ENCODE results near the gene UBE2J2. TPM values are rescaled to one million over a fixed set of nuclear protein-coding genes. Genes with fewer than 3 reads are reported as not detected.

The UBE2J2 gene
- total and polyA plus RNA-seq, 11 donors, result 23.3 to 53.6 (median 34.7) TPM

DNA sequence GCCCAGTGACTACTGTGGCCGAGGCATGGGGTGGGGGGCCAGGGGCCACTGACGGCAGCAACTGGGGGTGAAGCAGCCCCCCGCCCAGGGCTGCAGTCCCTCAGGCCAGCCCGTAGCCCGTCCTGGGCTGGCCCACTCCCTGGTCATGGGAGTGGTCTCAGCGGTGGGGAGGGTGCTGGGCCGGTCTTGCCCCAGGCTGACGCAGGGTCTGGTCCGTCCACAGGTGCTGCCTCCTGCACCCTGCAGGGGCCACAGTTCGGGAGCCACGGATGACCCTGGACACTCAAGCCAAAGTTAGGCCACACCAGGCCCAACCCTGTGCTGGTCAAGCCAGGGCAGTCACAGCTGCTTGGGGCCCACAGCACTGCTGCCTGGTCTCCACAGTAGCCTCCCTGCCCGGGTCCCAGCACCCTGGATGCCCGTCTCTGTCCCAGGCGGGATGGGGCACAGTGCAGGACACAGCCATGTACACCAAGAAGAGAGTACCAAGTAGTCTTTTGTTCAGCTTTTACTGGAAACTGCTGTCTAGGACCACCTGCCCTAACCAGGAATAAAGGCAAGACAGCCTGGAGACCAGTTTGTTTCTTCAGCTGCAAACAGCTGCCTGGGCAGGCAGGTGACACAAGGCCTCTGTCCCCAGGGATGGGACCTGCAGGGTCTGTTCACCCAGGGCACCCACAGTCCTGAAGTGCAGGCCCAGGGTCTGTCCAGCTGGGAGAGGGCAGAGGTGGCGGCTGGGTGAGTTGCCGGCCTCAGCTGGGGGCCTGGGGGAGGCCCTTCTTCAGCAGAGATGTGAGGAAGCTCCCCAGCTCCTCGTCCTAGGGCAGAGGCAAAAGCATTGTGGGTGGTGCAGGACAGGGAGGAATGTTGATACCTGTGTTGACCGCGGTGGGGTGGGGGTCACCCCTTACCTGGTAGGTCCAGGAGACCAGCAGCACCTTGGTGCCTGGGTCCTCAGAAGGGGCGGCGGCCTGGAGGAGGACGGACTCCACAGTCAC is 37.8 kb upstream of the UBE2J2 start:
- intact Hi-C loops (cut with DNase I), result no loop called here

DNA sequence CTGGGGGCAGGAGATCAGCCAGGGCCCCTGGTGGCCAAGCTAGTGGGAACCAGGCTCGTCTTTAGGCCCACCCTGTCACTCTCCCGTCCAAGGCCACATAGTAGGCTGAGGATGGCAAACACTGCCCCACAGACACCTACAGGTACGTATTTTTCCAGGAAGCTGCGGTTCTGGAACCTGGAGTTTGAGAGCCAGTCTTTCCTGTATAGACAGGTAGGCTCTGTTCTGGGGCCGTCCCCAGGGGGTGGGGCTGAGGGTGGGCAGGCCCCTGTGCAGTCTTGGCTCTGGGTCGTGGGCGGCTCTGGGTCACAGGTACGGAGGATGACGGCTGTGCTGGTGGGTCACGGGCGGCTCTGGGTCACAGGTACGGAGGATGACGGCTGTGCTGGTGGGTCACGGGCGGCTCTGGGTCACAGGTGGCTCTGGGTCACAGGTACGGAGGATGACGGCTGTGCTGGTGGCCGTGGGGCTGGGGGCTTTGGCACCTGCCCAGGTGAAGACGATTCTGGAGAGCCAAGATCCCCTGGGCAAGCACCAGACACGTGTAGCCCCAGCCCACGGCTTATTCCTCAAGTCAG is 36.9 kb upstream of the UBE2J2 start:
- no peak overlapping the region for H3K4me3 ChIP-seq
- intact Hi-C loops (cut with DNase I), result no loop called here
- no peaks in the 10 kb centered on the region for H3K27me3 ChIP-seq
- DNase-seq, result no peak
- 85 to 91% (median 89%) methylated on average over 18 to 21 of the region's 21 CpGs for WGBS, 4 donors
- H3K36me3 ChIP-seq, result peaks cover 0 to 56% (median 49%) of the 10 kb centered on the region in 9 donors
- TF ChIP-seq POLR2A (IDR thresholded peaks at IDR 0.05), result no peak
- TF ChIP-seq, protein P1, sequence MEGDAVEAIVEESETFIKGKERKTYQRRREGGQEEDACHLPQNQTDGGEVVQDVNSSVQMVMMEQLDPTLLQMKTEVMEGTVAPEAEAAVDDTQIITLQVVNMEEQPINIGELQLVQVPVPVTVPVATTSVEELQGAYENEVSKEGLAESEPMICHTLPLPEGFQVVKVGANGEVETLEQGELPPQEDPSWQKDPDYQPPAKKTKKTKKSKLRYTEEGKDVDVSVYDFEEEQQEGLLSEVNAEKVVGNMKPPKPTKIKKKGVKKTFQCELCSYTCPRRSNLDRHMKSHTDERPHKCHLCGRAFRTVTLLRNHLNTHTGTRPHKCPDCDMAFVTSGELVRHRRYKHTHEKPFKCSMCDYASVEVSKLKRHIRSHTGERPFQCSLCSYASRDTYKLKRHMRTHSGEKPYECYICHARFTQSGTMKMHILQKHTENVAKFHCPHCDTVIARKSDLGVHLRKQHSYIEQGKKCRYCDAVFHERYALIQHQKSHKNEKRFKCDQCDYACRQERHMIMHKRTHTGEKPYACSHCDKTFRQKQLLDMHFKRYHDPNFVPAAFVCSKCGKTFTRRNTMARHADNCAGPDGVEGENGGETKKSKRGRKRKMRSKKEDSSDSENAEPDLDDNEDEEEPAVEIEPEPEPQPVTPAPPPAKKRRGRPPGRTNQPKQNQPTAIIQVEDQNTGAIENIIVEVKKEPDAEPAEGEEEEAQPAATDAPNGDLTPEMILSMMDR (IDR thresholded peaks at IDR 0.05), result no peak
- peak overlapping the region in 1 of 12 donors; percentile 96 for H3K27ac ChIP-seq
- peaks cover 12 to 36% (median 28%) of the 10 kb centered on the region in 12 donors for H3K4me1 ChIP-seq
- ATAC-seq, result no peak
- H3K9me3 ChIP-seq, result no peaks in the 10 kb centered on the region

More for the DNA sequence above, 37.8 kb upstream of the UBE2J2 start:
- WGBS, 4 donors, result 88 to 92% (median 91%) methylated on average over 17 to 22 of the region's 22 CpGs
- ATAC-seq (no peak), DNase-seq (no peak)
- Histone ChIP-seq H3K4me1 (peaks cover 3 to 27% (median 19%) of the 10 kb centered on the region in 12 donors), H3K36me3 (peaks cover 0 to 60% (median 53%) of the 10 kb centered on the region in 9 donors), H3K9me3 (no peaks in the 10 kb centered on the region), H3K4me3 (no peak overlapping the region), H3K27ac (no peak overlapping the region), H3K27me3 (no peaks in the 10 kb centered on the region)
- no peak for TF ChIP-seq POLR2A (IDR thresholded peaks at IDR 0.05)
- TF ChIP-seq, protein P1 (IDR thresholded peaks at IDR 0.05), result no peak

DNA sequence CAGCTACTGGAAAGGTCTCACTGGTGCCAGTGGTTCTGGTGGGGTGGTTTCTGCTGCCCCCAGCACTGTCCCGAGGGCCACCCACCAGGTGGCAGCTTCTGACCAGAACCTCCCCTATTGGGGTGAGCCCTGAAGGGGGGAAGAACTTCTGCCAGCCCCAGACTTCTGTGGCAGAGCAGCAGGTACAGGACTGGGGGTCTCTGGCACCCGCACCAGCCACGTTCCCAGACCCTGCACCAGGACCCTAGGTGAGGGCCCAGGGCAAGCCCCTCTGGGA is 36.4 kb upstream of the UBE2J2 start:
- TF ChIP-seq, protein P1 (IDR thresholded peaks at IDR 0.05), result no peak
- no peak for TF ChIP-seq POLR2A (IDR thresholded peaks at IDR 0.05)
- Histone ChIP-seq H3K4me1 (peaks cover 17 to 41% (median 33%) of the 10 kb centered on the region in 12 donors), H3K27ac (peak overlapping the region in 3 of 12 donors; percentile 93 to 100 (median 96)), H3K9me3 (no peaks in the 10 kb centered on the region), H3K4me3 (peak overlapping the region in 1 of 12 donors; percentile 91), H3K27me3 (no peaks in the 10 kb centered on the region), H3K36me3 (peaks cover 0 to 54% (median 45%) of the 10 kb centered on the region in 9 donors)
- intact Hi-C loops (cut with DNase I), result no loop called here
- WGBS, 4 donors, result 86 to 100% (median 89%) methylated on average over 2 to 3 of the region's 3 CpGs
- no peak for ATAC-seq
- no peak for DNase-seq
